ENCODE results near the gene C3orf18. TPM values are rescaled to one million over a fixed set of nuclear protein-coding genes. Genes with fewer than 3 reads are reported as not detected.

C3orf18 gene
- total and polyA plus RNA-seq, 9 of the 15 experiments (the other 6 are each of a cell fraction or from before 2014, with no cell fraction given) = 0.01 to 2.3 (median 0.94) TPM

DNA sequence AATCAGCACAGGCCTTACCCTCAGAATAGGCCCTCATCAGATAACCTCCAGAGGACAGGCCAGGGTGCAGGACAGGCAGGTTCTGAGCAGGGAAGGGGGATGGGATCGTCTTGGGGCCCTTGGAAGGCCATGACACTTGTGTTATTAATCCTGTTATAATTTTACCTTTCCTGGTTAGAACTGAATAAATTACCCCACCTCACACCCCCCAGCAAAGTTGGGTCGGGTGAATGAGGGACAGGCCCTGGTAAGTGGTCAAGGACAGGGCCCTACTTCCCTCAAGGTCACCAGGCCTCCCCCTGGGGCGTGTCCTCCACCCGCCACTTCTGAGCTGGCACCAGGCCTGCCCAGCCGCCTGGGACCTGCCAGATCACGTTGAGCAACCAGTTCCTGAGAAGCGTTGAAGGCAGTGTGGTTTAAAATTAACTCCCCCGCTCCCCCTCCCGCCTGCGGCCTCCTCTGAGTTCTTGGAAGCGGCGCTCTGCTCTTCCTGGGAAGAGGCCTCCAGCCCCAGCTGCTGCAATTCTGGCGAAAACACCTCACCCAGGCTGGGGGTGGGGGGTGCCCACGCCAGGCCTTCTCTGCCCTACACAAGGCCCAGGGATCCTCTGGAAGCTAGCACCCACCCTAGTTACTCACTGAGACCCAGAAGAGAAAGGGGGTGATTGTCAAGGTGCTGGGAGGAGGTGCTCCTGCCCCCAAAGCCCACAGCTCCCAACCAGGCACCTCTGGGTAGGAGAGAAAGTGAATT, 33.5 kb upstream of the C3orf18 start (continued):
- TF ChIP-seq TAF9B (IDR thresholded peaks at IDR 0.05; ENCODE audit: partially characterized antibody) (no peak), DNMT1 (IDR thresholded peaks at IDR 0.05) (no peak), ZNF717 (CRISPR knock-in tag; IDR thresholded peaks at IDR 0.05) (no peak), YBX1 (IDR thresholded peaks at IDR 0.05) (no peak), HMG20A (CRISPR knock-in tag; conservative IDR thresholded peaks at IDR 0.05) (no peak), STAT5A (IDR thresholded peaks at IDR 0.05; ENCODE audit: borderline replicate concordance, low read length) (peak; percentile 79), ZC3H4 (CRISPR knock-in tag; IDR thresholded peaks at IDR 0.05; ENCODE audit: borderline replicate concordance) (no peak), CREBBP (IDR thresholded peaks at IDR 0.05; ENCODE audit: low read depth, low read length) (no peak), JUN (IDR thresholded peaks at IDR 0.05; ENCODE audit: borderline replicate concordance, low read depth, low read length) (no peak), JUN (CRISPR knock-in tag; IDR thresholded peaks at IDR 0.05; ENCODE audit: borderline replicate concordance) (peak; percentile 5; the same call in 1 of the 2 replicates), TRIM24 (IDR thresholded peaks at IDR 0.05) (peak; percentile 43 to 48; a peak in 3 of 4 replicates), ZNF668 (CRISPR knock-in tag; IDR thresholded peaks at IDR 0.05) (0 out of 2 replicates have a peak, but pooled peaks have one; percentile 7), ZNF584 (CRISPR knock-in tag; IDR thresholded peaks at IDR 0.05; ENCODE audit: low read depth) (peak; percentile 40; the same call in 1 of the 2 replicates), NBN (IDR thresholded peaks at IDR 0.05; ENCODE audit: low read depth) (peak; percentile 47; the same call in 1 of the 2 replicates), TOE1 (IDR thresholded peaks at IDR 0.05; ENCODE audit: borderline replicate concordance) (no peak), TOE1 (CRISPR knock-in tag; IDR thresholded peaks at IDR 0.05; ENCODE audit: borderline replicate concordance, low read depth) (no peak), CBFA2T2 (conservative IDR thresholded peaks at IDR 0.05) (peak; percentile 32), ZBTB1 (CRISPR knock-in tag; IDR thresholded peaks at IDR 0.05; ENCODE audit: borderline replicate concordance, low read depth) (no peak), MCM7 (IDR thresholded peaks at IDR 0.05) (no peak), ZNF212 (CRISPR knock-in tag; IDR thresholded peaks at IDR 0.05) (no peak), RBM34 (IDR thresholded peaks at IDR 0.05; ENCODE audit: borderline replicate concordance, insufficient read depth, low read length) (no peak), ZNF316 (IDR thresholded peaks at IDR 0.05) (no peak)
- TF ChIP-seq, protein P1, sequence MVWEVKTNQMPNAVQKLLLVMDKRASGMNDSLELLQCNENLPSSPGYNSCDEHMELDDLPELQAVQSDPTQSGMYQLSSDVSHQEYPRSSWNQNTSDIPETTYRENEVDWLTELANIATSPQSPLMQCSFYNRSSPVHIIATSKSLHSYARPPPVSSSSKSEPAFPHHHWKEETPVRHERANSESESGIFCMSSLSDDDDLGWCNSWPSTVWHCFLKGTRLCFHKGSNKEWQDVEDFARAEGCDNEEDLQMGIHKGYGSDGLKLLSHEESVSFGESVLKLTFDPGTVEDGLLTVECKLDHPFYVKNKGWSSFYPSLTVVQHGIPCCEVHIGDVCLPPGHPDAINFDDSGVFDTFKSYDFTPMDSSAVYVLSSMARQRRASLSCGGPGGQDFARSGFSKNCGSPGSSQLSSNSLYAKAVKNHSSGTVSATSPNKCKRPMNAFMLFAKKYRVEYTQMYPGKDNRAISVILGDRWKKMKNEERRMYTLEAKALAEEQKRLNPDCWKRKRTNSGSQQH (CRISPR knock-in tag; IDR thresholded peaks at IDR 0.05) = no peak
- TF ChIP-seq, protein P2, sequence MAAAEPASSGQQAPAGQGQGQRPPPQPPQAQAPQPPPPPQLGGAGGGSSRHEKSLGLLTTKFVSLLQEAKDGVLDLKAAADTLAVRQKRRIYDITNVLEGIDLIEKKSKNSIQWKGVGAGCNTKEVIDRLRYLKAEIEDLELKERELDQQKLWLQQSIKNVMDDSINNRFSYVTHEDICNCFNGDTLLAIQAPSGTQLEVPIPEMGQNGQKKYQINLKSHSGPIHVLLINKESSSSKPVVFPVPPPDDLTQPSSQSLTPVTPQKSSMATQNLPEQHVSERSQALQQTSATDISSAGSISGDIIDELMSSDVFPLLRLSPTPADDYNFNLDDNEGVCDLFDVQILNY (CRISPR knock-in tag; IDR thresholded peaks at IDR 0.05) = no peak
- TF ChIP-seq, protein P3, sequence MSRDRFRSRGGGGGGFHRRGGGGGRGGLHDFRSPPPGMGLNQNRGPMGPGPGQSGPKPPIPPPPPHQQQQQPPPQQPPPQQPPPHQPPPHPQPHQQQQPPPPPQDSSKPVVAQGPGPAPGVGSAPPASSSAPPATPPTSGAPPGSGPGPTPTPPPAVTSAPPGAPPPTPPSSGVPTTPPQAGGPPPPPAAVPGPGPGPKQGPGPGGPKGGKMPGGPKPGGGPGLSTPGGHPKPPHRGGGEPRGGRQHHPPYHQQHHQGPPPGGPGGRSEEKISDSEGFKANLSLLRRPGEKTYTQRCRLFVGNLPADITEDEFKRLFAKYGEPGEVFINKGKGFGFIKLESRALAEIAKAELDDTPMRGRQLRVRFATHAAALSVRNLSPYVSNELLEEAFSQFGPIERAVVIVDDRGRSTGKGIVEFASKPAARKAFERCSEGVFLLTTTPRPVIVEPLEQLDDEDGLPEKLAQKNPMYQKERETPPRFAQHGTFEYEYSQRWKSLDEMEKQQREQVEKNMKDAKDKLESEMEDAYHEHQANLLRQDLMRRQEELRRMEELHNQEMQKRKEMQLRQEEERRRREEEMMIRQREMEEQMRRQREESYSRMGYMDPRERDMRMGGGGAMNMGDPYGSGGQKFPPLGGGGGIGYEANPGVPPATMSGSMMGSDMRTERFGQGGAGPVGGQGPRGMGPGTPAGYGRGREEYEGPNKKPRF (IDR thresholded peaks at IDR 0.05; ENCODE audit: low read depth, low read length) = no peak
